CD14-positive monocyte (primary cell): ENCODE data around the gene BEND4. TPM values are rescaled to one million over a fixed set of nuclear protein-coding genes. Genes with fewer than 3 reads are reported as not detected.

Source experiments
- DNase-seq, 3 donors: peaks; one replicate each; pipeline ENCODE4 v3.0.0-alpha.2; 2011 to 2022
- H2AFZ ChIP-seq: 2 replicates; pipeline ENCODE4 v1.6.0; 2012; ENCODE audit warnings: mild to moderate bottlenecking, low read depth, low read length, inconsistent platforms; ENCODE audit not compliant: insufficient read depth, poor library complexity, severe bottlenecking
- H3K27ac ChIP-seq, 2 donors: 1 replicate in 1 of 2; 2 replicates in 1 of 2; pipeline ENCODE4 v1.5.1; 2012 to 2013; ENCODE audit warnings: low read length in 2 of 2, control low read depth in 1 of 2, inconsistent platforms in 1 of 2, low read depth in 1 of 2, mild to moderate bottlenecking in 1 of 2
- H3K27me3 ChIP-seq, 2 donors: one replicate each; pipeline versions ENCODE4 v1.6.0 to v1.6.1; 2011 to 2013; ENCODE audit warnings: low read length in 2 of 2; ENCODE audit not compliant: control insufficient read depth in 2 of 2, insufficient read depth in 2 of 2
- H3K36me3 ChIP-seq, 2 donors: replicated peaks in 1 of 2; 1 replicate in 1 of 2; 2 replicates in 1 of 2; pipeline versions ENCODE4 v1.5.1 to v1.6.1; 2012 to 2013; ENCODE audit warnings: low read length in 2 of 2, control low read depth in 1 of 2, inconsistent platforms in 1 of 2, mild to moderate bottlenecking in 1 of 2; ENCODE audit not compliant: insufficient read depth in 2 of 2, control insufficient read depth in 1 of 2
- H3K4me1 ChIP-seq, 2 donors: 1 replicate in 1 of 2; 2 replicates in 1 of 2; pipeline versions ENCODE4 v1.5.1 to v1.6.1; 2012 to 2013; ENCODE audit warnings: low read length in 2 of 2, control low read depth in 1 of 2, inconsistent platforms in 1 of 2, mild to moderate bottlenecking in 1 of 2, moderate library complexity in 1 of 2; ENCODE audit not compliant: insufficient read depth in 2 of 2, control insufficient read depth in 1 of 2
- H3K4me2 ChIP-seq: replicated peaks from 2 replicates; pipeline ENCODE3; 2012; ENCODE audit warnings: low read length, moderate library complexity, mild to moderate bottlenecking; ENCODE audit not compliant: poor library complexity, severe bottlenecking; ENCODE audit errors: extremely low read depth
- H3K4me3 ChIP-seq, 3 experiments: fragments of 200-600 bp in 1 of 3; sonication (generic) in 1 of 3; replicated peaks in 1 of 3; 1 replicate in 2 of 3; 2 replicates in 1 of 3; pipeline ENCODE4 v1.5.1; 2011 to 2013; ENCODE audit warnings: low read length in 3 of 3, mild to moderate bottlenecking in 3 of 3, control low read depth in 2 of 3, low read depth in 2 of 3, inconsistent platforms in 1 of 3, moderate library complexity in 1 of 3
- H3K79me2 ChIP-seq: 2 replicates; pipeline ENCODE4 v1.6.0; 2012; ENCODE audit warnings: mild to moderate bottlenecking, control low read depth, inconsistent platforms, low read length, moderate library complexity; ENCODE audit not compliant: insufficient read depth
- H3K9ac ChIP-seq: 2 replicates; pipeline ENCODE4 v1.6.0; 2017; ENCODE audit warnings: low read length, mild to moderate bottlenecking; ENCODE audit not compliant: insufficient read depth, poor library complexity, severe bottlenecking
- H3K9me3 ChIP-seq, 2 donors: replicated peaks in 1 of 2; 1 replicate in 1 of 2; 2 replicates in 1 of 2; pipeline versions ENCODE4 v1.5.1 to v1.6.1; 2012 to 2013; ENCODE audit warnings: low read length in 2 of 2, control low read depth in 1 of 2; ENCODE audit not compliant: control insufficient read depth in 1 of 2, insufficient read depth in 1 of 2
- H4K20me1 ChIP-seq: 2 replicates; pipeline ENCODE4 v1.6.0; 2012; ENCODE audit warnings: mild to moderate bottlenecking, low read length, control low read depth, moderate library complexity; ENCODE audit not compliant: insufficient read depth
- H3K27ac Mint-ChIP-seq, 7 donors: one replicate each; pipeline ENCODE4 v1.8.0; 2020; ENCODE audit warnings: mild to moderate bottlenecking in 7 of 7, mixed read lengths in 7 of 7, moderate library complexity in 6 of 7, inconsistent platforms in 2 of 7
- H3K27me3 Mint-ChIP-seq, 3 donors: one replicate each; pipeline ENCODE4 v1.8.0; 2021 to 2022; ENCODE audit warnings: low read depth in 3 of 3, mild to moderate bottlenecking in 3 of 3, mixed read lengths in 3 of 3, moderate library complexity in 3 of 3, inconsistent platforms in 1 of 3
- H3K36me3 Mint-ChIP-seq, 2 donors: one replicate each; pipeline ENCODE4 v1.8.0; 2020; ENCODE audit warnings: mixed read lengths in 2 of 2, inconsistent platforms in 1 of 2, mild to moderate bottlenecking in 1 of 2
- H3K4me1 Mint-ChIP-seq: one replicate; pipeline ENCODE4 v1.8.0; 2020; ENCODE audit warnings: mild to moderate bottlenecking, mixed read lengths
- H3K4me3 Mint-ChIP-seq, 2 donors: one replicate each; pipeline ENCODE4 v1.8.0; 2020; ENCODE audit warnings: mild to moderate bottlenecking in 2 of 2, mixed read lengths in 2 of 2, moderate library complexity in 1 of 2
- H3K9me3 Mint-ChIP-seq, 7 donors: one replicate each; pipeline ENCODE4 v1.8.0; 2020 to 2022; ENCODE audit warnings: mixed read lengths in 7 of 7, mild to moderate bottlenecking in 6 of 7, moderate library complexity in 6 of 7, inconsistent platforms in 2 of 7
- WGBS: methylation state at CpG from one replicate; pipeline ENCODE4 v1.1.5; 2013; ENCODE audit warnings: missing lambda C conversion rate; ENCODE audit not compliant: insufficient coverage; 5-methylcytosine and 5-hydroxymethylcytosine counted together
- intact Hi-C, 2 donors: fragments of 100-400 bp; cut with micrococcal nuclease; formaldehyde crosslinking; loops; one replicate each; pipeline versions ENCODE4 v1.15.0 to v1.15.1; 2023
- polyA plus RNA-seq, 3 donors: library from polyadenylated mRNA; depleted of rRNA in 1 of 3; unstranded in 2 of 3; stranded (reverse) in 1 of 3; fragments of 300-500 nt in 2 of 3; fragments of >200 nt in 1 of 3; fragmentation: Illumina TruSeq in 2 of 3; gene quantifications; 1 replicate in 2 of 3; 2 replicates in 1 of 3; pipeline ENCODE4 v1.2.3, GENCODE V29; 2012 to 2021
- TF ChIP-seq, protein P1 (sequence below): fragments of 200-600 bp; IDR thresholded peaks from one replicate; pipeline ENCODE4 v1.8.0; 2022; ENCODE audit warnings: antibody characterized with exemption, mild to moderate bottlenecking

BEND4 gene
- polyA plus RNA-seq, 3 donors: 0.07 to 0.12 TPM; not detected in 1

DNA sequence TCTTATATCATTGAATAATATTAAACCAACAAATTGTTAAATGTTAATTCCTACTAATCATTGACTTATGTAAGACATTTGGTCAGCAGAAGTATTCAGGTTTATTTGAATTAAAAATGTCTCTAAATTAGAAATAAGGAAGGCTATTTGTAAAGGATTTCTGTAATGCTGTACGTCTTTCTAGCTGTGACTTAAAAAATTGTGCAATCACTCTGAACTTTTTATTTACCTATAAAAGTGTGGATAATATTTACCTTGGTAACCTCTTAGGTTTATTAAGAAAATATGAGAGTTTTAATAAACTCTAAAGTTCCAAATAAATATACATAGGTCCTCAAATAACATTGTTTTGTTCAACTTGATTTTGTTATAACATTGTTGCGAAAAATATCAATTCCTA, 85.2 kb downstream of the BEND4 start:
- H3K9me3 Mint-ChIP-seq: no peaks in the 10 kb centered on the region
- H3K9ac ChIP-seq: no peak overlapping the region
- peaks cover 42 to 44% of the 10 kb centered on the region in 2 donors for H3K36me3 Mint-ChIP-seq
- no peaks in the 10 kb centered on the region for H3K4me1 Mint-ChIP-seq
- no peak overlapping the region for H3K4me3 ChIP-seq
- H3K27me3 ChIP-seq: no peaks in the 10 kb centered on the region
- intact Hi-C loops: no loop called here
- no peak overlapping the region for H3K27ac ChIP-seq
- H4K20me1 ChIP-seq: no peaks in the 10 kb centered on the region
- no peaks in the 10 kb centered on the region for H3K79me2 ChIP-seq
- no CpG with 5 or more reads among the region's 2 CpGs for WGBS
- H3K4me2 ChIP-seq: no peak overlapping the region
- H3K4me3 Mint-ChIP-seq: no peak overlapping the region
- H3K9me3 ChIP-seq: no peaks in the 10 kb centered on the region
- H3K4me1 ChIP-seq: no peaks in the 10 kb centered on the region
- H3K36me3 ChIP-seq: peaks cover 45 to 79% of the 10 kb centered on the region in 2 donors
- no peak overlapping the region for H2AFZ ChIP-seq
- H3K27ac Mint-ChIP-seq: no peak overlapping the region
- H3K27me3 Mint-ChIP-seq: no peaks in the 10 kb centered on the region
- DNase-seq: no peak
- TF ChIP-seq, protein P1, sequence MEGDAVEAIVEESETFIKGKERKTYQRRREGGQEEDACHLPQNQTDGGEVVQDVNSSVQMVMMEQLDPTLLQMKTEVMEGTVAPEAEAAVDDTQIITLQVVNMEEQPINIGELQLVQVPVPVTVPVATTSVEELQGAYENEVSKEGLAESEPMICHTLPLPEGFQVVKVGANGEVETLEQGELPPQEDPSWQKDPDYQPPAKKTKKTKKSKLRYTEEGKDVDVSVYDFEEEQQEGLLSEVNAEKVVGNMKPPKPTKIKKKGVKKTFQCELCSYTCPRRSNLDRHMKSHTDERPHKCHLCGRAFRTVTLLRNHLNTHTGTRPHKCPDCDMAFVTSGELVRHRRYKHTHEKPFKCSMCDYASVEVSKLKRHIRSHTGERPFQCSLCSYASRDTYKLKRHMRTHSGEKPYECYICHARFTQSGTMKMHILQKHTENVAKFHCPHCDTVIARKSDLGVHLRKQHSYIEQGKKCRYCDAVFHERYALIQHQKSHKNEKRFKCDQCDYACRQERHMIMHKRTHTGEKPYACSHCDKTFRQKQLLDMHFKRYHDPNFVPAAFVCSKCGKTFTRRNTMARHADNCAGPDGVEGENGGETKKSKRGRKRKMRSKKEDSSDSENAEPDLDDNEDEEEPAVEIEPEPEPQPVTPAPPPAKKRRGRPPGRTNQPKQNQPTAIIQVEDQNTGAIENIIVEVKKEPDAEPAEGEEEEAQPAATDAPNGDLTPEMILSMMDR: no peak

DNA sequence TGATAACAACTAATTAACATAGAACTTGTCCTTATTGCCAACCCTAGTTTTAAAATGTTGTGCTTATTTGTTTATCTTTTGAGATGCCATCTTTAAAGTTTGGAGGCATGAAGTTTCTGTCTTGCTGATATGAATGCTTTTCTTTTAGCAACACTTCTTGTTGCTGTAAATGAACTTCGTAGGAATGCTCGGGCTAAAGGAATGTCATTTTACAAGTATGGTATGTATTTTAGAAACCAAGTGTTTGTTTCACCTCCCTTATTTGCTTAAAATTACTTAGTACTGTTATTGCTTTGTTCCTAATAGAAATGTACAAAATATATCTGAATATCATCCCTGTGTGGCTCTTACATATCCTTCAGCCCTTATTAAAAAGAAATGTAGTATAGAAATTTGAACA, 86.1 kb downstream of the BEND4 start:
- Histone ChIP-seq H3K4me1 (no peaks in the 10 kb centered on the region), H3K27me3 (no peaks in the 10 kb centered on the region), H3K27ac (no peak overlapping the region), H4K20me1 (no peaks in the 10 kb centered on the region), H2AFZ (no peak overlapping the region), H3K9me3 (no peaks in the 10 kb centered on the region), H3K36me3 (peaks cover 42 to 83% of the 10 kb centered on the region in 2 donors), H3K9ac (no peak overlapping the region), H3K4me3 (no peak overlapping the region), H3K4me2 (no peak overlapping the region), H3K79me2 (no peaks in the 10 kb centered on the region)
- intact Hi-C loops: no loop called here
- no CpG with 5 or more reads among the region's 2 CpGs for WGBS
- H3K4me3 Mint-ChIP-seq: no peak overlapping the region
- DNase-seq: no peak
- no peaks in the 10 kb centered on the region for H3K9me3 Mint-ChIP-seq
- H3K27ac Mint-ChIP-seq: no peak overlapping the region
- peaks cover 36 to 43% of the 10 kb centered on the region in 2 donors for H3K36me3 Mint-ChIP-seq
- H3K27me3 Mint-ChIP-seq: no peaks in the 10 kb centered on the region
- no peaks in the 10 kb centered on the region for H3K4me1 Mint-ChIP-seq
- TF ChIP-seq, protein P1: no peak

Other genes with a start within 250 kb of the BEND4 start
- 10 to 100 TPM; 21.7 to 61.6 (median 60.7) TPM for gene TMEM33, start 217.2 kb downstream of the BEND4 start, polyA plus RNA-seq
- gene DCAF4L1, start 170.9 kb downstream of the BEND4 start, polyA plus RNA-seq: under 1 TPM in 1 of 3 donors, not detected in 2; 0.32 TPM
- 10 to 100 TPM; 11.6 to 47.2 (median 41.0) TPM for gene SLC30A9, start 162.1 kb downstream of the BEND4 start, polyA plus RNA-seq
- not detected for gene SHISA3, start 244.8 kb upstream of the BEND4 start, polyA plus RNA-seq